Fibroblast of villous mesenchyme (primary cell): ENCODE results near the gene POU2AF3. TPM values are rescaled to one million over a fixed set of nuclear protein-coding genes. Genes with fewer than 3 reads are reported as not detected.
"Not testable (repeated sequence)": the region's sequence is repeated elsewhere in the genome, so short reads cannot be mapped to it uniquely, and the experiment has no call there.

Source experiments
- DNase-seq: peaks from one replicate; pipeline ENCODE4 v3.0.0-alpha.2; 2010; ENCODE audit warnings: low read depth
- H3K4me3 ChIP-seq: 2 replicates; pipeline ENCODE4 v1.5.1; 2011; ENCODE audit warnings: low read depth, mild to moderate bottlenecking, low read length
- total RNA-seq: library from RNA; depleted of rRNA; stranded (reverse); fragments of >200 nt; gene quantifications from 2 replicates; pipeline ENCODE4 v1.2.3, GENCODE V29; 2012
- TF ChIP-seq, protein P1 (sequence below): IDR thresholded peaks from 2 replicates; pipeline ENCODE4 v1.5.1; 2012; ENCODE audit warnings: low read depth, mild to moderate bottlenecking, low read length; ENCODE audit not compliant: insufficient read depth

POU2AF3 gene
- total RNA-seq, 1 donor = not detected

DNA sequence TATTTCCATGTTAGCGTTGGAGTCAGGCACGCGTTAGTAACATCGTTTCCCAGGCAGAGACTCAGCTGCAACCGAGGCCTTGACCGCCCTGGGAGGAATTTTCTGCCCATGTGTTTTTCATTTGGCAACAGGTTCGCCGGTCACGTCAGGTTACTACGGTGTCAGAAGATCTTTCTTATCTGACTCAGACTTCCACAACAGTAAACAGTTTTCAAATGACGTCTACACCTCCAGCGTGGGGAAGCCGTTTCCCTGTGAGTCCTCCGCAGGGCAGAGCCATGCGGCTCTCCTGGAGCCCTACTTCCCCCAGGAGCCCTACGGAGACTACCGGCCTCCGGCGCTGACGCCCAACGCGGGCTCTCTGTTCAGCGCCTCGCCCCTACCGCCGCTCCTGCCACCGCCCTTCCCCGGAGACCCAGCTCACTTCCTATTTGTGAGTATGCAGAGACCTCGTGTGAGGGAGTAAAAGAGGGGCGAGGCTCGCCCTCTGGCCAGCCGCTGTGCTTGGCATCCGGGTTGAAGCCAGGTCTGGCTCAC lies 14.3 kb upstream of the POU2AF3 start:
- DNase-seq = peak; percentile 82
- TF ChIP-seq, protein P1, sequence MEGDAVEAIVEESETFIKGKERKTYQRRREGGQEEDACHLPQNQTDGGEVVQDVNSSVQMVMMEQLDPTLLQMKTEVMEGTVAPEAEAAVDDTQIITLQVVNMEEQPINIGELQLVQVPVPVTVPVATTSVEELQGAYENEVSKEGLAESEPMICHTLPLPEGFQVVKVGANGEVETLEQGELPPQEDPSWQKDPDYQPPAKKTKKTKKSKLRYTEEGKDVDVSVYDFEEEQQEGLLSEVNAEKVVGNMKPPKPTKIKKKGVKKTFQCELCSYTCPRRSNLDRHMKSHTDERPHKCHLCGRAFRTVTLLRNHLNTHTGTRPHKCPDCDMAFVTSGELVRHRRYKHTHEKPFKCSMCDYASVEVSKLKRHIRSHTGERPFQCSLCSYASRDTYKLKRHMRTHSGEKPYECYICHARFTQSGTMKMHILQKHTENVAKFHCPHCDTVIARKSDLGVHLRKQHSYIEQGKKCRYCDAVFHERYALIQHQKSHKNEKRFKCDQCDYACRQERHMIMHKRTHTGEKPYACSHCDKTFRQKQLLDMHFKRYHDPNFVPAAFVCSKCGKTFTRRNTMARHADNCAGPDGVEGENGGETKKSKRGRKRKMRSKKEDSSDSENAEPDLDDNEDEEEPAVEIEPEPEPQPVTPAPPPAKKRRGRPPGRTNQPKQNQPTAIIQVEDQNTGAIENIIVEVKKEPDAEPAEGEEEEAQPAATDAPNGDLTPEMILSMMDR = no peak
- no peak overlapping the region for H3K4me3 ChIP-seq

DNA sequence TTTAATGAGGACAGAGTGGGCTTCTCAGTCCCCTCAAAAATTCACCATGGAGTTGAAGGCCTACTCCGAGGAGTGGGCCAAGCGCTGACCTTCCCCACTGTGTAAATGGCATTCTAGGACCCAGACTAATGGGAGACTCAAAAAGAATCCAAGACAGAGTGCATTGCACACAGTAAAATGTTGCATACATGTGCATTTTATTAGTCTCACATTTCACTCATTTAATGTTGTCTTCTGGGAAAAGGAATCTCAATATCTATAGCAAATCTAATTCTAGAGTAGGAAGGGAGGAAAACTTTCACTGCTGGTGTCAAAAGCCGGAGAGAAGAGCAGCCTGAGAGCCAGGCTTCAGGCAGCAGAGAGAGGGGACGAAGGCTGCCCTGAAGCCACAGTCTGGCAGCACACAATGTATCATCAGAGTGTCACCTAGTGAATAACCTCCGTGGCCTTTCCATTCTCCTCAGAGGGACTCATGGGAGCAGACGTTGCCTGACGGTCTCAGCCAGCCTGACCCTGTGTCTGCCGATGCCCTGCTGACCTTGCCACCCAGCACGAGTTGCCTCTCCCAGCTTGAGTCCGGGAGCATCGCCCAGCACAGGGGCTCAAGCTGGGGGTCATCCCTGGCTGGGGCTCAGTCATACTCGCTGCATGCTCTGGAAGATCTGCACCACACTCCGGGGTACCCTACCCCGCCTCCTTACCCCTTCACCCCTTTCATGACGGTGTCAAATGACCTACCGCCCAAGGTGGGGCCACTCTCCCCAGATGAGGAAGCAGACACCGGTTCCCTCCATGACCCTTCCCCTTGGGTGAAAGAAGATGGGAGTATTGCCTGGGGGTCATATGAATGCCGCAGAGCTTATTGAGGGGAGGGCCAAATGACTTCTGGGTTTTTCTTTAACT lies 12.9 kb upstream of the POU2AF3 start:
- no peak overlapping the region for H3K4me3 ChIP-seq
- DNase-seq = peak; percentile 8
- TF ChIP-seq, protein P1 = no peak

DNA sequence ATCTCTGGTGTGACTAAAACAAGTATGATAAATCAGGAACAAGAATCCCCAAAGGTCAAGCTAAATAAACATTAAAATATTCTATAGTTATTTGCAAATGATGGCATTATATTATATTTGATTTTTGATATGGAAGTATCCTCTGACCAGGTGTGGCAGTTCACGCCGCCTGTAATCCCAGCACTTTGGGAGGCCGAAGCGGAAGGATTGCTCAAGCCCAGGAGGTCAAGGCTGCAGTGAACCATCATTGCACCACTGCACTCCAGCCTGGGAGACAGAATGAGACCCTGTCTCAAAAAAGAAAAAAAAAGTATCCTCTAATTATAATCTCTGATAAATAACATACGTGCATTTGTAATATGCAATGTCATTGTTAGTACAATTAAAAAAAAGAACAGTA lies 6.6 kb upstream of the POU2AF3 start:
- no peak for DNase-seq

DNA sequence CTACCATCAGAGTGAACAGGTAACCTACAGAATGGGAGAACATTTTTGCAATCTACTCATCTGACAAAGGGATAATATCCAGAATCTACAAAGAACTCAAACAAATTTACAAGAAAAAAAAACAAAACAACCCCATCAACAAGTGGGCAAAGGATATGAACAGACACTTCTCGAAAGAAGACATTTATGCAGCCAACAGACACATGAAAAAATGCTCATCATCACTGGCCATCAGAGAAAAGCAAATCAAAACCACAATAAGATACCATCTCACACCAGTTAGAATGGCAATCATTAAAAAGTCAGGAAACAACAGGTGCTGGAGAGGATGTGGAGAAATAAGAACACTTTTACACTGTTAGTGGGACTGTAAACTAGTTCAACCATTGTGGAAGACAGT lies 5.9 kb upstream of the POU2AF3 start:
- H3K4me3 ChIP-seq, DNase-seq: not testable (repeated sequence)

More for the DNA sequence above, 6.6 kb upstream of the POU2AF3 start:
- TF ChIP-seq, protein P1 = no peak
- H3K4me3 ChIP-seq = no peak overlapping the region

DNA sequence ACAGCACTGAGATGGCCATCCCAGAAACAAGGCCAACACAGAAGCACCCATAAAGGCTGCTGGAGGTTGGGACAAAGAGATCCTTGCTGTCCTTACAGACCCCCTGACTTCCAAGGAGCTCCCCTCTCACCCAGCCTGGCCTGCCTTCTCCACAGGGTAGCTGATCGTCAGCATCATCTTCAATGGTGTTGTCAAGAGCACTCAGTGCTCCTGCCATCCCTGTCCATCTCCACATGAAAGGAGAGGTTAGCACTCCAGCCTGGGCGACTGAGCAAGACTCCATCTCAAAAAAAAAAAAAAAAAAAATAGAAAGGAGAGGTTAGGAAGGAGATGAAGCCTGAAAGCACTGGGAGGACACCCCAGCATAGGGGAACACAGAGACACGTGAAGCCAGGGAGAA lies 2.1 kb upstream of the POU2AF3 start:
- TF ChIP-seq, protein P1 = no peak
- no peak for DNase-seq
- H3K4me3 ChIP-seq = no peak overlapping the region

DNA sequence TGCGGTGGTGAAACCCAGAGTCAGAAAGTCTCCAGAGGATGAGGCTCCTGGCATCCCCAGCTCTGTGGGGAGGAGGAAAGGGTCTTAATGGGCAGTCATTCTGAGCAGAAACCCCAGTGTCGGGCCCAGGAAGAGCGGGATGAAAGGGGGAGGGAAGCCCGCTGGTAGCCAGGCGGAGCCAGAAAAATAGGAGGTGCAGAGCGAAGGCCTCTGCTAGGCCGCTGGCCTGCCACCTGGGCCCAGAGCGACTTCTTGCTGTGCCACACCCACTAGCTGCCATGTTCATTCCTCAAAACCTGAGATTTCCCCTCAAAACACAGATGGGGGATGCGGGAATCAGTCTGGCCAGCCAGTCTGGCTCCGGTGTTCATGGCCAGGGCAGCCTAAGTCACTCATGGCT lies 650 bp upstream of the POU2AF3 start:
- TF ChIP-seq, protein P1 = no peak
- no peak overlapping the region for H3K4me3 ChIP-seq
- no peak for DNase-seq
